Measurements from ENCODE around the gene QSER1. TPM values are rescaled to one million over a fixed set of nuclear protein-coding genes. Genes with fewer than 3 reads are reported as not detected.

QSER1 gene
- total and polyA plus RNA-seq, 12 donors = 2.5 to 23.8 (median 19.2) TPM

DNA sequence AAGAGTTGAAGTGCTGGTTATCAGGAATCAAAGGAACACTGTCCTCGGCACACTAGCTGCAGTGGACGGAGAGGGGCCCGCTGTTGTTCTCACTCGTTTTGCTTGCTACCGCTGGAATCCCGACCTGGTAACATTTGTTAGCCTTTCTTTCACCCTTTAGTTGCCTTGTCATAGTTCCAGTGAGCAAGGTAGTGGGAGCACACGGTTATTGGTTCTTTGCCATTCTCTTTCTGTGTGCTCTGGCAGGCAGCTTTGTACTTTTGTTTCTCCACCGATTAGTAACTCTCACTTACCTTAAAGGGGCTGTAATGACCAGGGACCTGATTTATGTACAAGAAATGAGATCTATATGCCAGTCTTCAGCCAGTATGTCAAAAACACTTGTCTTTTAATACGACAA lies 124.9 kb downstream of the QSER1 start:
- no peak overlapping the region for H3K4me3 ChIP-seq
- TF ChIP-seq CTCF (IDR thresholded peaks at IDR 0.05) = no peak
- H3K4me1 ChIP-seq = peaks cover 0 to 15% (median 6%) of the 10 kb centered on the region in 9 donors
- H3K36me3 ChIP-seq = no peaks in the 10 kb centered on the region
- ATAC-seq (no peak), DNase-seq (no peak)
- intact Hi-C loops (cut with DNase I) = no loop called here
- H3K9me3 ChIP-seq = no peaks in the 10 kb centered on the region
- H3K27ac ChIP-seq = no peak overlapping the region
- WGBS, 2 donors = 88 to 90% methylated on average over 9 of the region's 9 CpGs
- peaks cover 0 to 54% (median 35%) of the 10 kb centered on the region in 7 donors for H3K27me3 ChIP-seq

- 91 to 93% methylated on average over 3 of the region's 3 CpGs for WGBS, 2 donors
- Histone ChIP-seq H3K4me1 (peaks cover 0 to 15% (median 6%) of the 10 kb centered on the region in 9 donors), H3K27me3 (peaks cover 0 to 54% (median 35%) of the 10 kb centered on the region in 7 donors), H3K9me3 (no peaks in the 10 kb centered on the region), H3K36me3 (no peaks in the 10 kb centered on the region), H3K4me3 (no peak overlapping the region), H3K27ac (no peak overlapping the region)
- ATAC-seq (no peak), DNase-seq (no peak)
- intact Hi-C loops (cut with DNase I) = no loop called here
- no peak for TF ChIP-seq CTCF (IDR thresholded peaks at IDR 0.05)
Measured at GRCh38 chr11:33017965-33018364, 125.4 kb downstream of the QSER1 start.

DNA sequence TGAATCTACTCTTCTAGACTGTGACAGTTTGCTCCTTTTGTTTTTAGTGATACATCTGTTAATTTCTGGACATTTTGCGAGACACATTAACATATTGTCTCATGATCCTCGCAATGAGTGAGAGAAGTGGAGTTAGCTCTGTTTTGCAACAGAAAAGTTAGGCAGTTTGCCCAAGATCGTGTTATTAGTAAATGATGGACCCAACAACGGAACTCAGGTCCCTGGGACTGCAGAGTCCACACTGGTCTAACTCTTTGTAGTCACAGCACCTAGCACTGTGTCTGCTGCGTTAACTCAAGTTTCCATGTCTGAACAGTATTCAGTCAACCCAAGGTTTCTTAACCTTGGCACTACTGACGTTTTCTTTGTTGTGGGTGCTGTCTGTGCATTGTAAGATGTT lies 126.2 kb downstream of the QSER1 start:
- peaks cover 0 to 54% (median 35%) of the 10 kb centered on the region in 7 donors for H3K27me3 ChIP-seq
- peaks cover 0 to 15% (median 6%) of the 10 kb centered on the region in 9 donors for H3K4me1 ChIP-seq
- no peak for TF ChIP-seq CTCF (IDR thresholded peaks at IDR 0.05)
- H3K9me3 ChIP-seq = no peaks in the 10 kb centered on the region
- DNase-seq (no peak), ATAC-seq (no peak)
- no peaks in the 10 kb centered on the region for H3K36me3 ChIP-seq
- intact Hi-C loops (cut with DNase I) = no loop called here
- WGBS, 2 donors = 91 to 94% methylated on average over 6 of the region's 6 CpGs
- H3K4me3 ChIP-seq = no peak overlapping the region
- H3K27ac ChIP-seq = no peak overlapping the region

DNA sequence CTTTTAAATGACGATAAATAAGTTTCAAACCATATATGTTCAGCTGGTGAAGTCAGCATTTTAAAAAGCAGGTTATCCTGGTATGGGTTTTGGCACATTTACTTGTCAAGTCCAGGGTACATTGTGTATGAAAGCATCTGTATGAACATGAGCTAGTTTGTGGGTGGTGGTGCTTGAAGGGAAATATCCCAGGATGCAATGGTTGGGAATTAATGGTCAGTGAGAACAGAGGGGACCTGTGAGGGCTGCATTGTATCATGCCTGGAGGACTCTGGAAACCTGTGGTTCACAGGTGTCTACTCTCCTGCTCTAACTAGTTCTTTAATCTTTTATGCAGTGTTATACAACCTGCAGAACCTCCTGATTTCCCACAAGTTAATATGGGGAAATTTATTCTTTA lies 128.9 kb downstream of the QSER1 start:
- intact Hi-C loops (cut with DNase I) = no loop called here

More for the DNA sequence above, 128.9 kb downstream of the QSER1 start:
- DNase-seq = no peak
- WGBS, 2 donors = 96 to 98% methylated on average over 1 of the region's 1 CpG
- ATAC-seq = no peak
- no peak overlapping the region for H3K4me3 ChIP-seq
- no peak overlapping the region for H3K27ac ChIP-seq
- peaks cover 0 to 40% (median 24%) of the 10 kb centered on the region in 7 donors for H3K27me3 ChIP-seq
- no peaks in the 10 kb centered on the region for H3K36me3 ChIP-seq
- no peak for TF ChIP-seq CTCF (IDR thresholded peaks at IDR 0.05)
- H3K9me3 ChIP-seq = no peaks in the 10 kb centered on the region
- H3K4me1 ChIP-seq = peaks cover 0 to 6% (median under 1%) of the 10 kb centered on the region in 9 donors
